Measurements from ENCODE around the gene COL15A1. TPM values are rescaled to one million over a fixed set of nuclear protein-coding genes. Genes with fewer than 3 reads are reported as not detected.

Gene COL15A1
- total RNA-seq, 1 experiment from 2014 or later = 0.22 TPM

DNA sequence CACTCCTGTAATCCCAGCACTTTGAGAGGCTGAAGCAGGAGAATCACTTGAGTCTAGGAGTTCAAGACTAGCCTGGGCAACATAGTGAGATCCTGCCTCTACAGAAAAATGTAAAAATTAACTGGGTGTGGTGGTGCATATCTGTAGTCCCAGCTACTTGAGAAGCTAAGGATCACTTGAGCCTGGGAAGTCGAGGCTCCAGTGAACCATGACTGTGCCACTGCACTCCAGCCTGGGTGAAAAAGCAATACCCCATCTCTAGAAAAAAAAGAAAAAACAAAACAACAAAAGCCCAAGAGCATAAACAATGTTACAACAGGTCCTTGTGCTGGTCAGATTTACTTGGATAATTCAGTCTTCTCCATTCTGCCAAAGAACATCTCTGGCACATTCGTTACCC lies 116.9 kb downstream of the COL15A1 start:
- POLR2A ChIA-PET = no interaction called here
- H3K27ac Mint-ChIP-seq = no peak overlapping the region
- CTCF ChIA-PET = no interaction called here
- TF ChIP-seq GABPB1 (CRISPR knock-in tag; IDR thresholded peaks at IDR 0.05) = no peak
- TF ChIP-seq ZNF219 (CRISPR knock-in tag; IDR thresholded peaks at IDR 0.05; ENCODE audit: borderline replicate concordance) = no peak
- TF ChIP-seq USF2 (CRISPR knock-in tag; IDR thresholded peaks at IDR 0.05) = no peak
- TF ChIP-seq MYBL2 (CRISPR knock-in tag; IDR thresholded peaks at IDR 0.05) = no peak
- TF ChIP-seq, protein P1, sequence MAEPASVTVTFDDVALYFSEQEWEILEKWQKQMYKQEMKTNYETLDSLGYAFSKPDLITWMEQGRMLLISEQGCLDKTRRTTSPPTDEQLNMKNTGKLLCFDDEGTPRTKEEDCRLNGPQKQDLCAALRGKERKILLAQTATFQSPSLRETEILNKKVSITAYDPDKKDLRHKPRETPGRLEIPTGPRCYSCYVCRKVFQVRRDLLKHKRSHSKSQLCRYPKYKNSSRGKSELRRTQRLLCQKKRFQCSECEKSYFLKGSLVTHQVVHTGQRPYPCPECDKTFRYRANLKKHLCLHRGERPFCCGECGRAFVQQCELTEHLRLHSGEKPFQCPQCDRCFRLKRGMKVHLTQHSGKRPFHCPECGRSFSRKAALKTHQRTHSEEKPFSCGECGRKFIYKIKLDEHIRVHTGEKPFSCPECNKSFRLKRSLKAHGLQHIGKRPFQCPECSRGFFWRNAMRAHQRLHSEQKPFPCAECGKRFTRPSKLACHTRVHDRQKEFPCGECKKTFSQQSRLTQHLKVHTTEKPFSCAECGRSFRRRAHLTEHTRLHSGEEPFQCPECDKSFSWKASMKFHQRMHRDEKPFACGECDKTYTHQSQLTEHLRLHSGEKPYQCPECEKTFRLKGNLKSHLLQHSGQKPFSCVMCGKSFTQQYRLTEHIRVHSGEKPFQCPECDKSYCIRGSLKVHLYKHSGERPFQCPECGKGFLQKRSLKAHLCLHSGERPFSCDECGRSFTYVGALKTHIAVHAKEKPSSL (CRISPR knock-in tag; conservative IDR thresholded peaks at IDR 0.05) = no peak
- TF ChIP-seq FOXK1 (CRISPR knock-in tag; IDR thresholded peaks at IDR 0.05) = no peak
- no peak for TF ChIP-seq HMGA2 (CRISPR knock-in tag; IDR thresholded peaks at IDR 0.05)
- TF ChIP-seq SOX15 (CRISPR knock-in tag; IDR thresholded peaks at IDR 0.05) = no peak
- TF ChIP-seq ZNF121 (CRISPR knock-in tag; IDR thresholded peaks at IDR 0.05) = no peak
- no peak for TF ChIP-seq CBFB (CRISPR knock-in tag; IDR thresholded peaks at IDR 0.05; ENCODE audit: low read depth)
- no peak for TF ChIP-seq JAZF1 (CRISPR knock-in tag; IDR thresholded peaks at IDR 0.05)
- no peak for TF ChIP-seq NFYB (CRISPR knock-in tag; conservative IDR thresholded peaks at IDR 0.05; ENCODE audit: low read depth)
- H3K4me3 Mint-ChIP-seq = no peak overlapping the region
- no peaks in the 10 kb centered on the region for H3K4me1 Mint-ChIP-seq
- DNase-seq (ENCODE audit: low spot score) (no peak), ATAC-seq (no peak)
- no peaks in the 10 kb centered on the region for H3K36me3 Mint-ChIP-seq
- 0 out of 2 replicates have a peak, but pooled peaks cover 4% of the 10 kb centered on the region for H3K9me3 Mint-ChIP-seq
- peaks cover 3% of the 10 kb centered on the region for H3K27me3 Mint-ChIP-seq (ENCODE audit: low read depth)

DNA sequence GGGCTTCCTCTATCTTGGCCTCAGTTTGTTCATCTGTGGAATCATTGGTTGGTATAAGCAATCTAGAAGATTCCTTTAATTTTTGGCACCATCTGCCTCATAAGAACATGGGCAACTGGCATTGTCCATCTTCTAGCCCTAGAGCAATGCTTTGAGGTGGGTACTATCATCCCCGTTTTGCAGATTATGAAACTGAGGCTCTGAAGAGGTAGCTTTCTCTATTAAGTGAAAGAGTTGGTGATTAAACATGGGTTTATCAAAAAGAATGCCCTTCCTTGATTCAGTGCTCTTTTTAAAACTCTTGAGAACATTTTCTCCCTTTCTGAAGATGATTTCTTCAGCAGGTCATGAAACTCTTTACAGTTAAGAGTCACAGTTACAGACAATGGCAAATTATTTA lies 118.8 kb downstream of the COL15A1 start:
- no peaks in the 10 kb centered on the region for H3K36me3 Mint-ChIP-seq
- TF ChIP-seq, protein P2, sequence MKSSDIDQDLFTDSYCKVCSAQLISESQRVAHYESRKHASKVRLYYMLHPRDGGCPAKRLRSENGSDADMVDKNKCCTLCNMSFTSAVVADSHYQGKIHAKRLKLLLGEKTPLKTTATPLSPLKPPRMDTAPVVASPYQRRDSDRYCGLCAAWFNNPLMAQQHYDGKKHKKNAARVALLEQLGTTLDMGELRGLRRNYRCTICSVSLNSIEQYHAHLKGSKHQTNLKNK (CRISPR knock-in tag; IDR thresholded peaks at IDR 0.05) = no peak
- TF ChIP-seq SP1 (CRISPR knock-in tag; conservative IDR thresholded peaks at IDR 0.05) (no peak), TCF7 (CRISPR knock-in tag; IDR thresholded peaks at IDR 0.05; ENCODE audit: low read depth) (no peak), ZNF138 (CRISPR knock-in tag; conservative IDR thresholded peaks at IDR 0.05) (no peak), TEAD1 (CRISPR knock-in tag; IDR thresholded peaks at IDR 0.05) (no peak), OVOL2 (CRISPR knock-in tag; IDR thresholded peaks at IDR 0.05; ENCODE audit: borderline replicate concordance) (no peak), ESRRA (CRISPR knock-in tag; IDR thresholded peaks at IDR 0.05; ENCODE audit: borderline replicate concordance) (no peak), SMAD3 (CRISPR knock-in tag; IDR thresholded peaks at IDR 0.05; ENCODE audit: borderline replicate concordance) (no peak), NR3C1 (CRISPR knock-in tag; conservative IDR thresholded peaks at IDR 0.05; ENCODE audit: low read depth) (no peak)
- TF ChIP-seq, protein P3, sequence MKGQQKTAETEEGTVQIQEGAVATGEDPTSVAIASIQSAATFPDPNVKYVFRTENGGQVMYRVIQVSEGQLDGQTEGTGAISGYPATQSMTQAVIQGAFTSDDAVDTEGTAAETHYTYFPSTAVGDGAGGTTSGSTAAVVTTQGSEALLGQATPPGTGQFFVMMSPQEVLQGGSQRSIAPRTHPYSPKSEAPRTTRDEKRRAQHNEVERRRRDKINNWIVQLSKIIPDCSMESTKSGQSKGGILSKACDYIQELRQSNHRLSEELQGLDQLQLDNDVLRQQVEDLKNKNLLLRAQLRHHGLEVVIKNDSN (CRISPR knock-in tag; IDR thresholded peaks at IDR 0.05) = no peak
- TF ChIP-seq, protein P4, sequence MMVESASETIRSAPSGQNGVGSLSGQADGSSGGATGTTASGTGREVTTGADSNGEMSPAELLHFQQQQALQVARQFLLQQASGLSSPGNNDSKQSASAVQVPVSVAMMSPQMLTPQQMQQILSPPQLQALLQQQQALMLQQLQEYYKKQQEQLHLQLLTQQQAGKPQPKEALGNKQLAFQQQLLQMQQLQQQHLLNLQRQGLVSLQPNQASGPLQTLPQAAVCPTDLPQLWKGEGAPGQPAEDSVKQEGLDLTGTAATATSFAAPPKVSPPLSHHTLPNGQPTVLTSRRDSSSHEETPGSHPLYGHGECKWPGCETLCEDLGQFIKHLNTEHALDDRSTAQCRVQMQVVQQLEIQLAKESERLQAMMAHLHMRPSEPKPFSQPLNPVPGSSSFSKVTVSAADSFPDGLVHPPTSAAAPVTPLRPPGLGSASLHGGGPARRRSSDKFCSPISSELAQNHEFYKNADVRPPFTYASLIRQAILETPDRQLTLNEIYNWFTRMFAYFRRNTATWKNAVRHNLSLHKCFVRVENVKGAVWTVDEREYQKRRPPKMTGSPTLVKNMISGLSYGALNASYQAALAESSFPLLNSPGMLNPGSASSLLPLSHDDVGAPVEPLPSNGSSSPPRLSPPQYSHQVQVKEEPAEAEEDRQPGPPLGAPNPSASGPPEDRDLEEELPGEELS (CRISPR knock-in tag; IDR thresholded peaks at IDR 0.05) = no peak
- no peak for ATAC-seq
- POLR2A ChIA-PET = no interaction called here
- peaks cover 3% of the 10 kb centered on the region for H3K27me3 Mint-ChIP-seq (ENCODE audit: low read depth)
- no peak overlapping the region for H3K4me3 Mint-ChIP-seq
- CTCF ChIA-PET = no interaction called here
- H3K9me3 Mint-ChIP-seq = no peaks in the 10 kb centered on the region
- 0 out of 2 replicates have a peak, but pooled peaks cover 2% of the 10 kb centered on the region for H3K4me1 Mint-ChIP-seq
- H3K27ac Mint-ChIP-seq = no peak overlapping the region
- no peak for DNase-seq (ENCODE audit: low spot score)

Measured in WTC11 (cell line).